ENCODE data around the gene PCDHB16. TPM values are rescaled to one million over a fixed set of nuclear protein-coding genes. Genes with fewer than 3 reads are reported as not detected.
"Not testable (repeated sequence)": the region's sequence is repeated elsewhere in the genome, so short reads cannot be mapped to it uniquely, and the experiment has no call there.

PCDHB16 gene
- total and polyA plus RNA-seq, 9 donors = 3.1 to 11.1 (median 6.6) TPM

DNA sequence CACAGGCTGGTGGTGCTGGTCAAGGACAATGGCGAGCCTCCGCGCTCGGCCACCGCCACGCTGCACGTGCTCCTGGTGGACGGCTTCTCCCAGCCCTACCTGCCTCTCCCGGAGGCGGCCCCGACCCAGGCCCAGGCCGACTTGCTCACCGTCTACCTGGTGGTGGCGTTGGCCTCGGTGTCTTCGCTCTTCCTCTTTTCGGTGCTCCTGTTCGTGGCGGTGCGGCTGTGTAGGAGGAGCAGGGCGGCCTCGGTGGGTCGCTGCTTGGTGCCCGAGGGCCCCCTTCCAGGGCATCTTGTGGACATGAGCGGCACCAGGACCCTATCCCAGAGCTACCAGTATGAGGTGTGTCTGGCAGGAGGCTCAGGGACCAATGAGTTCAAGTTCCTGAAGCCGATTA lies 33.8 kb downstream of the PCDHB16 start:
- WGBS, 3 donors = 18 to 34% (median 29%) methylated on average over 18 to 26 of the region's 26 CpGs

DNA sequence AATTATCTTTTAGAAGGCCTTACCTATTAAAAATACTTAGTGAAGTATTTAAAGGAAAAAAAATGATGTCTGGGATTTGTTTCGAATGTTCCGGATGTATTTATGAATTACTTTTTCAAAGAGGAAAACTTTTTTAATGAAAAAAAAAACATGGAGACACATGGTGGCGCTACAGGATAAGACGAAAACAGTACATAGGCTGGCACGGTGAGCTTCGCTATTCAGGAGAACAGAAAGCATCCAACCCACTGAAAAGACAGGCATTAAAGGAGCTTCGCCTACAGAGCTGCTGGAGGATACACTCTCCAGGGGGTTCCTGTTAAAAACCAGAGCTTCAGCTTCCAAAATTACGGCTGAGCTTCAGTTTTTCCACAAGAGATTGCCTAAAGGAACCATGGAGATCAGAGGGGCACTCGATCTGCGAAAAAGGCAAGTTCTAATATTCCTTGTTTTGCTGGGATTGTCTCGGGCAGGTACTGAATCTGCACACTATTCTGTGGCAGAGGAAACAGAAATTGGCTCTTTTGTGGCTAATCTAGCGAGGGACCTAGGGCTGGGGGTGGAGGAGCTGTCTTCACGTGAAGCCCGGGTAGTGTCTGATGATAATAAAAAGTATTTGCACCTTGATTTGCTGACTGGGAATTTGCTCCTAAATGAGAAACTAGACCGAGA lies 41.1 kb downstream of the PCDHB16 start, which contains the start of gene PCDHB14:
TSS of gene PCDHB14 (plus strand) at position 232 of the 672 bp plus-strand sequence. CDS start at position 395, 163 bp downstream.
- TF ChIP-seq EP300 (IDR thresholded peaks at IDR 0.05) = no peak
- TF ChIP-seq POLR2A (IDR thresholded peaks at IDR 0.05) = no peak
- TF ChIP-seq, protein P1, sequence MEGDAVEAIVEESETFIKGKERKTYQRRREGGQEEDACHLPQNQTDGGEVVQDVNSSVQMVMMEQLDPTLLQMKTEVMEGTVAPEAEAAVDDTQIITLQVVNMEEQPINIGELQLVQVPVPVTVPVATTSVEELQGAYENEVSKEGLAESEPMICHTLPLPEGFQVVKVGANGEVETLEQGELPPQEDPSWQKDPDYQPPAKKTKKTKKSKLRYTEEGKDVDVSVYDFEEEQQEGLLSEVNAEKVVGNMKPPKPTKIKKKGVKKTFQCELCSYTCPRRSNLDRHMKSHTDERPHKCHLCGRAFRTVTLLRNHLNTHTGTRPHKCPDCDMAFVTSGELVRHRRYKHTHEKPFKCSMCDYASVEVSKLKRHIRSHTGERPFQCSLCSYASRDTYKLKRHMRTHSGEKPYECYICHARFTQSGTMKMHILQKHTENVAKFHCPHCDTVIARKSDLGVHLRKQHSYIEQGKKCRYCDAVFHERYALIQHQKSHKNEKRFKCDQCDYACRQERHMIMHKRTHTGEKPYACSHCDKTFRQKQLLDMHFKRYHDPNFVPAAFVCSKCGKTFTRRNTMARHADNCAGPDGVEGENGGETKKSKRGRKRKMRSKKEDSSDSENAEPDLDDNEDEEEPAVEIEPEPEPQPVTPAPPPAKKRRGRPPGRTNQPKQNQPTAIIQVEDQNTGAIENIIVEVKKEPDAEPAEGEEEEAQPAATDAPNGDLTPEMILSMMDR (IDR thresholded peaks at IDR 0.05) = no peak
- intact Hi-C loops (cut with DNase I) = no loop called here
- Histone ChIP-seq H3K27ac (no peak within 1 kb of the TSS), H3K36me3 (no peaks in the 10 kb centered on the region), H3K4me3 (peak within 1 kb of the TSS; percentile 22), H3K4me1 (ENCODE audit: insufficient read depth) (no peaks in the 10 kb centered on the region), H3K27me3 (peaks cover 2% of the 10 kb centered on the region), H3K9me3 (peaks cover 0 to 19% of the 10 kb centered on the region in 2 donors)
- no peak for DNase-seq
- WGBS, 3 donors = 16 to 28% (median 24%) methylated on average over 15 of the region's 15 CpGs

More for the DNA sequence above, 33.8 kb downstream of the PCDHB16 start:
- H3K27me3 ChIP-seq; H3K4me1 ChIP-seq (ENCODE audit: insufficient read depth); H3K27ac ChIP-seq; H3K4me3 ChIP-seq; intact Hi-C loops (cut with DNase I); H3K36me3 ChIP-seq; DNase-seq: not testable (repeated sequence)
- H3K9me3 ChIP-seq = peaks cover 0 to 27% of the 10 kb centered on the region in 2 donors

DNA sequence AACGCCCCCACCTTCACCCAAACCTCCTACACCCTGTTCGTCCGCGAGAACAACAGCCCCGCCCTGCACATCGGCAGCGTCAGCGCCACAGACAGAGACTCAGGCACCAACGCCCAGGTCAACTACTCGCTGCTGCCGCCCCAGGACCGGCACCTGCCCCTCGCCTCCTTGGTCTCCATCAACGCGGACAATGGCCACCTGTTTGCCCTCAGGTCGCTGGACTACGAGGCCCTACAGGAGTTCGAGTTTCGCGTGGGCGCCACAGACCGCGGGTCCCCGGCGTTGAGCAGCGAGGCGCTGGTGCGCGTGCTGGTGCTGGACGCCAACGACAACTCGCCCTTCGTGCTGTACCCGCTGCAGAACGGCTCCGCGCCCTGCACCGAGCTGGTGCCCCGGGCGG lies 42.7 kb downstream of the PCDHB16 start:
- H3K27me3 ChIP-seq; H3K36me3 ChIP-seq; intact Hi-C loops (cut with DNase I); H3K4me1 ChIP-seq (ENCODE audit: insufficient read depth); H3K27ac ChIP-seq; H3K4me3 ChIP-seq; DNase-seq: not testable (repeated sequence)
- peaks cover 0 to 13% of the 10 kb centered on the region in 2 donors for H3K9me3 ChIP-seq
- WGBS, 3 donors = 15 to 22% (median 16%) methylated on average over 11 to 32 of the region's 40 CpGs

DNA sequence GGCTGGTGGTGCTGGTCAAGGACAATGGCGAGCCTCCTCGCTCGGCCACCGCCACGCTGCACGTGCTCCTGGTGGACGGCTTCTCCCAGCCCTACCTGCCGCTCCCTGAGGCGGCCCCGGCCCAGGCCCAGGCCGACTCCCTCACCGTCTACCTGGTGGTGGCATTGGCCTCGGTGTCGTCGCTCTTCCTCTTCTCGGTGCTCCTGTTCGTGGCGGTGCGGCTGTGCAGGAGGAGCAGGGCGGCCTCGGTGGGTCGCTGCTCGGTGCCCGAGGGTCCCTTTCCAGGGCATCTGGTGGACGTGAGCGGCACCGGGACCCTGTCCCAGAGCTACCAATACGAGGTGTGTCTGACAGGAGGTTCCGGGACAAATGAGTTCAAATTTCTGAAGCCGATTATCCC lies 43.2 kb downstream of the PCDHB16 start:
- H3K36me3 ChIP-seq; H3K27me3 ChIP-seq; H3K27ac ChIP-seq; DNase-seq; intact Hi-C loops (cut with DNase I); H3K4me3 ChIP-seq; H3K4me1 ChIP-seq (ENCODE audit: insufficient read depth): not testable (repeated sequence)
- 25 to 40% (median 38%) methylated on average over 22 to 30 of the region's 30 CpGs for WGBS, 3 donors
- peaks cover 0 to 11% of the 10 kb centered on the region in 2 donors for H3K9me3 ChIP-seq

DNA sequence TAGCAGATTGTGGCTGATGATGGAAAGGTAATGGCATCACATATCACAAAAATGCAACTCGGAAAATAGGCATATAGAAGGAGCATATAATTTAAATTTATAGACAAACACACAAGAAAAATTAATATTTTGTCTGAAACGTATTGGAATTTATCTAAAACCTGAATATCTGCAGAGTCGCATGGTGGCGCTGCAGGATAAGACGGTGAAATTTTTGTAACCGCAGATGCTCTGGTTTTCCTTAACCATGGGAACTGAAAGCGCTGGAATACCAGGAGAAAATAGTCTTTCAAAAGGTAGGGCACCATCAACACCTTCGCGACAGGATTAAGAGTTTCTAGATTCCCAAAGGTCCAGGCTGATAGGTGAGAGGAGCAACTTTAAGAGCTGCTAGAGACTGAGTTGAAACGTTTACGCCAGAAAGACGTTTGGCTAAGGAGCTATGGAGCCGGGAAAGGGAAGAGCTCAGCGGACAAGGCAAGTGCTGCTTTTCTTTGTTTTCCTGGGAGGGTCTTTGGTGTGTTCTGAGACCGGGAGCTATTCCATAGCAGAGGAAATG lies 52.0 kb downstream of the PCDHB16 start:
- peak overlapping the region; percentile 8 for H3K4me3 ChIP-seq

More for the DNA sequence above, 52.0 kb downstream of the PCDHB16 start:
- no peaks in the 10 kb centered on the region for H3K36me3 ChIP-seq
- H3K27ac ChIP-seq = no peak overlapping the region
- intact Hi-C loops (cut with DNase I) = loop anchor here in 1 of 4 donors (10.0 kb wide), 1 partner anchor 391 kb away; no protein-coding TSS in a partner anchor
- H3K27me3 ChIP-seq = no peaks in the 10 kb centered on the region
- peaks cover 6 to 30% of the 10 kb centered on the region in 2 donors for H3K9me3 ChIP-seq
- DNase-seq = peak in 2 of 5 donors; percentile 35 to 42
- 5 to 9% (median 5%) methylated on average over 15 of the region's 15 CpGs for WGBS, 3 donors
- TF ChIP-seq EP300 (IDR thresholded peaks at IDR 0.05) = no peak
- TF ChIP-seq, protein P1 (IDR thresholded peaks at IDR 0.05) = peak in 2 of 3 donors; percentile 15 to 19
- H3K4me1 ChIP-seq (ENCODE audit: insufficient read depth) = no peaks in the 10 kb centered on the region

Other genes starting within 250 kb of the PCDHB16 start
Only the 30 nearest of the 37 such genes appear.
- gene PCDHB1, start 131.0 kb upstream of the PCDHB16 start, total RNA-seq = under 1 TPM in 2 of 7 donors, not detected in 5; 0.03 to 0.34 TPM
- gene PCDHB1, start 131.0 kb upstream of the PCDHB16 start, polyA plus RNA-seq = not detected
- gene PCDHB2, start 87.8 kb upstream of the PCDHB16 start, total RNA-seq = 1 to 10 TPM; 1.9 to 4.0 (median 3.3) TPM
- gene PCDHB2, start 87.8 kb upstream of the PCDHB16 start, polyA plus RNA-seq = 1 to 10 TPM; 1.7 to 2.5 TPM
- 1 to 10 TPM; 2.5 to 4.1 (median 3.2) TPM for gene PCDHB3, start 81.9 kb upstream of the PCDHB16 start, total RNA-seq
- 1 to 10 TPM; 1.4 to 2.3 TPM for gene PCDHB3, start 81.9 kb upstream of the PCDHB16 start, polyA plus RNA-seq
- gene PCDHB4, start 60.6 kb upstream of the PCDHB16 start, total RNA-seq = 10 to 100 TPM in 1 of 7 donors, 1 to 10 TPM in 6; 2.5 to 12.6 (median 6.9) TPM
- 1 to 10 TPM; 4.2 to 5.0 TPM for gene PCDHB4, start 60.6 kb upstream of the PCDHB16 start, polyA plus RNA-seq
- gene PCDHB5, start 47.2 kb upstream of the PCDHB16 start, total RNA-seq = 10 to 100 TPM in 5 of 7 donors, 1 to 10 TPM in 2; 7.3 to 16.2 (median 12.7) TPM
- gene PCDHB5, start 47.2 kb upstream of the PCDHB16 start, polyA plus RNA-seq = 1 to 10 TPM; 7.4 to 8.6 TPM
- gene PCDHB6, start 32.3 kb upstream of the PCDHB16 start, total RNA-seq = 1 to 10 TPM in 6 of 7 donors, under 1 TPM in 1; 0.34 to 2.4 (median 2.0) TPM
- gene PCDHB6, start 32.3 kb upstream of the PCDHB16 start, polyA plus RNA-seq = 1 to 10 TPM; 1.1 TPM
- gene PCDHB7, start 9.7 kb upstream of the PCDHB16 start, total RNA-seq = 1 to 10 TPM; 1.4 to 5.1 (median 4.0) TPM
- 1 to 10 TPM; 2.2 to 3.0 TPM for gene PCDHB7, start 9.7 kb upstream of the PCDHB16 start, polyA plus RNA-seq
- gene PCDHB8, start 4.6 kb upstream of the PCDHB16 start, total RNA-seq = 1 to 10 TPM; 1.2 to 5.8 (median 2.9) TPM
- 1 to 10 TPM in 1 of 2 donors, under 1 TPM in 1; 0.42 to 1.2 TPM for gene PCDHB8, start 4.6 kb upstream of the PCDHB16 start, polyA plus RNA-seq
- gene PCDHB9, start 4.8 kb downstream of the PCDHB16 start, total RNA-seq = 1 to 10 TPM; 2.0 to 5.4 (median 3.8) TPM
- gene PCDHB9, start 4.8 kb downstream of the PCDHB16 start, polyA plus RNA-seq = 1 to 10 TPM; 1.5 to 3.3 TPM
- gene PCDHB10, start 10.0 kb downstream of the PCDHB16 start, total RNA-seq = 1 to 10 TPM; 2.7 to 5.2 (median 3.1) TPM
- 1 to 10 TPM; 2.9 to 3.4 TPM for gene PCDHB10, start 10.0 kb downstream of the PCDHB16 start, polyA plus RNA-seq
- 1 to 10 TPM; 2.5 to 9.2 (median 6.0) TPM for gene PCDHB11, start 17.2 kb downstream of the PCDHB16 start, total RNA-seq
- 1 to 10 TPM; 1.8 to 3.2 TPM for gene PCDHB11, start 17.2 kb downstream of the PCDHB16 start, polyA plus RNA-seq
- 1 to 10 TPM; 2.8 to 8.8 (median 6.9) TPM for gene PCDHB12, start 26.3 kb downstream of the PCDHB16 start, total RNA-seq
- gene PCDHB12, start 26.3 kb downstream of the PCDHB16 start, polyA plus RNA-seq = 1 to 10 TPM; 2.8 to 2.9 TPM
- 1 to 10 TPM; 3.9 to 5.9 (median 4.5) TPM for gene PCDHB13, start 31.5 kb downstream of the PCDHB16 start, total RNA-seq
- gene PCDHB13, start 31.5 kb downstream of the PCDHB16 start, polyA plus RNA-seq = 1 to 10 TPM; 1.3 to 3.1 TPM
- gene PCDHB14, start 41.0 kb downstream of the PCDHB16 start, total RNA-seq = 1 to 10 TPM; 3.8 to 7.2 (median 5.4) TPM
- gene PCDHB14, start 41.0 kb downstream of the PCDHB16 start, polyA plus RNA-seq = 1 to 10 TPM; 3.8 to 4.5 TPM
- 10 to 100 TPM in 4 of 7 donors, 1 to 10 TPM in 3; 3.4 to 17.0 (median 10.3) TPM for gene PCDHB15, start 63.0 kb downstream of the PCDHB16 start, total RNA-seq
- gene PCDHB15, start 63.0 kb downstream of the PCDHB16 start, polyA plus RNA-seq = 1 to 10 TPM; 6.7 to 8.2 TPM
- 1 to 10 TPM in 1 of 7 donors, under 1 TPM in 3, not detected in 3; 0.40 to 1.4 (median 0.54) TPM for gene SLC25A2, start 121.7 kb downstream of the PCDHB16 start, total RNA-seq
- gene SLC25A2, start 121.7 kb downstream of the PCDHB16 start, polyA plus RNA-seq = under 1 TPM in 1 of 2 donors, not detected in 1; 0.10 TPM
- gene TAF7, start 138.4 kb downstream of the PCDHB16 start, total RNA-seq = 100 to 1,000 TPM in 4 of 7 donors, 10 to 100 TPM in 3; 65.1 to 141 (median 102) TPM
- 100 to 1,000 TPM in 1 of 2 donors, 10 to 100 TPM in 1; 96.4 to 136 TPM for gene TAF7, start 138.4 kb downstream of the PCDHB16 start, polyA plus RNA-seq
- 1 to 10 TPM in 3 of 7 donors, under 1 TPM in 4; 0.72 to 2.8 (median 1.00) TPM for gene PCDHGA1, start 148.1 kb downstream of the PCDHB16 start, total RNA-seq
- gene PCDHGA1, start 148.1 kb downstream of the PCDHB16 start, polyA plus RNA-seq = under 1 TPM; 0.29 to 0.90 TPM
- gene PCDHGA2, start 156.4 kb downstream of the PCDHB16 start, total RNA-seq = 10 to 100 TPM in 5 of 7 donors, 1 to 10 TPM in 2; 7.3 to 13.5 (median 12.0) TPM
- gene PCDHGA2, start 156.4 kb downstream of the PCDHB16 start, polyA plus RNA-seq = 1 to 10 TPM; 3.0 to 5.4 TPM
- gene PCDHGA3, start 161.4 kb downstream of the PCDHB16 start, total RNA-seq = 1 to 10 TPM; 5.3 to 8.6 (median 5.9) TPM
- 1 to 10 TPM; 1.9 to 2.9 TPM for gene PCDHGA3, start 161.4 kb downstream of the PCDHB16 start, polyA plus RNA-seq
- 1 to 10 TPM; 3.7 to 9.3 (median 5.5) TPM for gene PCDHGB1, start 167.7 kb downstream of the PCDHB16 start, total RNA-seq
- gene PCDHGB1, start 167.7 kb downstream of the PCDHB16 start, polyA plus RNA-seq = 1 to 10 TPM; 1.1 to 1.4 TPM
- gene PCDHGA4, start 172.6 kb downstream of the PCDHB16 start, total RNA-seq = 1 to 10 TPM; 4.4 to 8.2 (median 6.6) TPM
- gene PCDHGA4, start 172.6 kb downstream of the PCDHB16 start, polyA plus RNA-seq = 1 to 10 TPM; 1.2 to 3.8 TPM
- gene PCDHGB2, start 177.6 kb downstream of the PCDHB16 start, total RNA-seq = 10 to 100 TPM in 2 of 7 donors, 1 to 10 TPM in 5; 4.5 to 11.9 (median 9.3) TPM
- gene PCDHGB2, start 177.6 kb downstream of the PCDHB16 start, polyA plus RNA-seq = 1 to 10 TPM; 1.9 to 4.3 TPM
- 1 to 10 TPM; 4.5 to 9.5 (median 6.4) TPM for gene PCDHGA5, start 181.8 kb downstream of the PCDHB16 start, total RNA-seq
- gene PCDHGA5, start 181.8 kb downstream of the PCDHB16 start, polyA plus RNA-seq = 1 to 10 TPM; 1.7 to 3.2 TPM
- 1 to 10 TPM; 4.1 to 8.6 (median 5.6) TPM for gene PCDHGB3, start 187.9 kb downstream of the PCDHB16 start, total RNA-seq
- 1 to 10 TPM; 1.1 to 2.1 TPM for gene PCDHGB3, start 187.9 kb downstream of the PCDHB16 start, polyA plus RNA-seq
- 10 to 100 TPM in 3 of 7 donors, 1 to 10 TPM in 4; 6.7 to 14.5 (median 8.7) TPM for gene PCDHGA6, start 191.5 kb downstream of the PCDHB16 start, total RNA-seq
- 1 to 10 TPM; 3.6 to 4.2 TPM for gene PCDHGA6, start 191.5 kb downstream of the PCDHB16 start, polyA plus RNA-seq
- 1 to 10 TPM; 4.2 to 8.6 (median 5.8) TPM for gene PCDHGA7, start 200.4 kb downstream of the PCDHB16 start, total RNA-seq
- 1 to 10 TPM; 1.3 to 2.3 TPM for gene PCDHGA7, start 200.4 kb downstream of the PCDHB16 start, polyA plus RNA-seq
- gene PCDHGB4, start 205.3 kb downstream of the PCDHB16 start, total RNA-seq = 10 to 100 TPM in 1 of 7 donors, 1 to 10 TPM in 6; 6.0 to 12.0 (median 8.8) TPM
- 1 to 10 TPM; 2.1 to 3.1 TPM for gene PCDHGB4, start 205.3 kb downstream of the PCDHB16 start, polyA plus RNA-seq
- gene PCDHGA8, start 210.2 kb downstream of the PCDHB16 start, total RNA-seq = 1 to 10 TPM; 2.9 to 7.6 (median 3.8) TPM
- under 1 TPM; 0.37 to 0.41 TPM for gene PCDHGA8, start 210.2 kb downstream of the PCDHB16 start, polyA plus RNA-seq
- gene PCDHGB5, start 215.6 kb downstream of the PCDHB16 start, total RNA-seq = 10 to 100 TPM; 13.2 to 19.7 (median 18.2) TPM
- 1 to 10 TPM; 4.5 to 8.2 TPM for gene PCDHGB5, start 215.6 kb downstream of the PCDHB16 start, polyA plus RNA-seq